HG03159 (cell line): ENCODE results near the gene KRTAP10-6.
"Not testable (repeated sequence)": the region's sequence is repeated elsewhere in the genome, so short reads cannot be mapped to it uniquely, and the experiment has no call there.

Experiments
- ATAC-seq: cut with Tn5 transposase; IDR thresholded peaks from one replicate; pipeline ENCODE4 v1.9.1; 2021; ENCODE audit warnings: mild to moderate bottlenecking, moderate library complexity; ENCODE audit not compliant: unreplicated experiment

The KRTAP10-6 gene

DNA sequence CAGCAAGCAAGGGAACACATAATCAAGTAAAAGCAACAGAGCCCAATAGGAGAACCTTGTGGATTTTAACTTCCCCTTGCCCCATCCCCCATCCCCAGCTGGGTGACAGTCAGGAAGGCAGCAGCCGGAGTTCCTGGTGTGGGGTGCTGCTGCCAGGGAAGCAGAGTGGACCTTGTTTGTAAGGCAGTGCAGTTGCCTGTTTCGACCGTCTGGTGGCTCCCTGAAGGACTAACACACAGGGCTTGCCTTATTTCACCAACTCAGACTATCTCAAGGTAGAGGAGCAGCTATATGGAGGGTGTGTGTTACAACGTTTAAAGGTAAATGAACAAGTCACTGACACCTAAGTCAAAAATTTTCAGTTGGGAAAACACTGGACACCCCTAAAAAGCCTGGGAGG, 26.2 kb upstream of the KRTAP10-6 start:
- no peak for ATAC-seq

DNA sequence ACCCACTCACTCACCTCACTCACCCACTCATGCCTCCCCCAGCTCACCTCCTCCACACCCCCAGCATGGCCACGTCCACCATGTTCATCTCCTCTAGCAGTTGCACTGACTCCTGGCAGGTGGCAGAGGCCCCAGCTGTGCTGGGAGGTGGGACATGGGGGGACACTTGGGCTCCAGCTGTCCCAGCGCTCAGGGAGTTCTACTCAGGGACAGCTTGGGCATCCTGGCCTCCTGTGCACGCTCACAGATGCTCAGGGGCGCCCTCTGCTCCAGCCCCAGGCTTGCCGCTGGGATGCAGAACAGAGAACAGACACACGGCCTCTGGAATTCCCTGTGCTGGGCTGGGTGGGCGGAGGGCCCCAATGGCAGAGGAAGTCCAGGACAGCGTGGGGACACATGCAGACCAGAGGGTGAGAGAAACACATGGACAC, 24.8 kb upstream of the KRTAP10-6 start:
- ATAC-seq = no peak

DNA sequence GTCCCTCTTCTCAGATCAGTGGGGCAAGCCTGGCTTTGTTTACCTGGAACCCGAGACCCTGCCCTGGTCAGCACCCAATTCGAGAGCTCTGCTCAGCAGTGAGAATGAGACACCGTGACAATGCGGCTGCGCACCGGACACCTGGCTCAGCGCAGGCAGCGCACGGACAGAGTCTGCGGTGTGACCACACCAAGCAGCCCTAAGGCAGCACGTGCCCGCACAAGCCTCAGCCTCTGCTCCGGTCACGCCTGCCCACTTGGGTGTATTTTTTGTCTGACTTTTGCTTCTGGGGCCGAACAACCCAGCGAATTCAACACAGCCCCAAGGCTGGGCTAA, 24.3 kb upstream of the KRTAP10-6 start:
- ATAC-seq = no peak

DNA sequence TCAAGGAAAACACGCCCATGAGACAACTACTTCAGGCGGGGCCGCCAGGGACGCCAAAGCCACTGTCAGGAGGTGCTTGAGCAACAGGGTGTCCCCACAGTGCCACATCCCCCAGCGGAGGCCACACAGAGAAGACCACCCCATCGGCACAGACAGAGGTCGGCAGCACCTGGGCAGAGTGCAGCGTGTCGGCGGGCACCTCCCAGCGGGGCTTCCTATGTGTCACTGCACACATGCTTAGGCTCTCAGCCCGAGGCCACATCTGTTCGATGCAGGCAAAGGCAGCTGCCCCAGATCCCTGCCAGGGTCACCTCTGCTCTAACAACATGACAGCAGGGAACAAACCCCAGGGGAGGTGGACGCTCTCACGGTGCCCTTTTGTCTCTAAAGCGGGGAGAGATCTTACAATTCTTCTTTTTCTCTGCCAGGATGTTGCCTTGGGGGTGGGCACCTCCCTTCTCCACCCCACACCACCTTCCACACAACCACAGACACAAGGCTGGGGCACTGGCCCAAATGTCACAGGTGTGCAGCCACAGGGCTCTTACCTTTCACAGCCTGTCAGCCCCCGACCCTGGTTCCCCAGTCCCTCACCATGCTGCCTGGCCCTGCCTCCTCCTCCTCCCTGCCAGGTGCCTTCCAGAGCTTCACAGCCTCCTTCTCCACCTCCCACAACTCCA, 23.7 kb upstream of the KRTAP10-6 start:
- no peak for ATAC-seq

DNA sequence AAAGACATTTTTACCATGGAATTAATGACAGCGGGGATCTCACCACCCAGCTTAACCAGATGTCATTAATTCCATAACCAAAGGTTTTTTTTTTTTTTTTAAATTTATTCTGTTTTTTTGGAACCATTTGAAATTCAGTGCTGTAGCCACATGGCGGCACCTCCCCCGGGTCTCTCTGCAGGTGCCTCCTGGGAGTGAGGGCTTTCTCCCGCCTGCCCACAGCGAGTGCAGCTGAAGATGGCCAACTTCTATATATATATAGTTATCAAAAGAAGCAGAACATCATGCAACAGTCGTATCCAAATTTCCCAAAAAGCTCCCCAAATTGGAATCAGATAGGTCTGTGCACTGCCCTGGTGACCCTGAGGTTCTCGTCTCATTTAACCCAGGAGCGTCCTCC, 23.2 kb upstream of the KRTAP10-6 start:
- no peak for ATAC-seq

DNA sequence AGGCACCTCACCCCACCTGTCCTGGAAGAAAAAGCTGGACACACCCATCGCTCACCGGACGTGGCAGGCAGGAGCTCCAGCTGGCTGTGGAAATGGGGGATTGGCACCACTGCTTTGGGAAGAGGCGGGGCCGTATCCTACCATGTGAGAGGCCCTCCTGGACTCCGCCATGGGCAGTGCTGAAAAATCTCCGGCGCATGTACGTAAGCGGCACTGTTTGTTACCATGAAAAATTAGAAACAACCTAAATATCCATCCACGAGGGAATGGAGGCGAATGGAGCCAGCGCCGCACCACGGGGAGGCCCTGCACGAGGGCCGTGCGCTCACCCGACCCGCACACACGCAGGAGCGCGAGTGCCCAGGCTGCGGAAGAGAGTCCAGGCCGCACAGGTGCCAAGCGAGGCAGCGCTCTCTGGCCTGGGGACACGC, 22.7 kb upstream of the KRTAP10-6 start:
- ATAC-seq = no peak

DNA sequence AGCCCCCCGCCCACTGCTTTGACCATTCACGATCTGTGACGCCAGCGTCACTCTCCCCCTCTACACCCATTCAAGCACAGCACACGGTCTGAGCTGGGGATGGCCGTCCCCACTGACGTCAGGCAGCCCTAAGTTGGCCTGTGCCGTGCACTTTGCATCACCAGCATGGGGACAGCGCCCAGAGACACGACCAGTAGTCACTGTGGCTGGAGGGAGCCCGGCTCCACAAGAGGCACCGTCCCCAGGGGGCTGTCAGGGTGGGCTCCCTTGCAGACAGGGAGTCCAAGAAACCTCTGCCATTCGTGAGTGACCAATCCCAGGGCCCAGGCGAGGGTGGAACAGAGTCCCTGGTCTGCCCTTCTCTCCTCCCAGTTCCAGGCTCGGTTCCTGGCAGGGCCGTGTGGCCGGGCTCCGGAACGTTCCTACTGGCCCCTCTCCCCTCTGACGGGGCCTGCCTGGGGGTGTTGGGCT, 21.9 kb upstream of the KRTAP10-6 start:
- no peak for ATAC-seq

DNA sequence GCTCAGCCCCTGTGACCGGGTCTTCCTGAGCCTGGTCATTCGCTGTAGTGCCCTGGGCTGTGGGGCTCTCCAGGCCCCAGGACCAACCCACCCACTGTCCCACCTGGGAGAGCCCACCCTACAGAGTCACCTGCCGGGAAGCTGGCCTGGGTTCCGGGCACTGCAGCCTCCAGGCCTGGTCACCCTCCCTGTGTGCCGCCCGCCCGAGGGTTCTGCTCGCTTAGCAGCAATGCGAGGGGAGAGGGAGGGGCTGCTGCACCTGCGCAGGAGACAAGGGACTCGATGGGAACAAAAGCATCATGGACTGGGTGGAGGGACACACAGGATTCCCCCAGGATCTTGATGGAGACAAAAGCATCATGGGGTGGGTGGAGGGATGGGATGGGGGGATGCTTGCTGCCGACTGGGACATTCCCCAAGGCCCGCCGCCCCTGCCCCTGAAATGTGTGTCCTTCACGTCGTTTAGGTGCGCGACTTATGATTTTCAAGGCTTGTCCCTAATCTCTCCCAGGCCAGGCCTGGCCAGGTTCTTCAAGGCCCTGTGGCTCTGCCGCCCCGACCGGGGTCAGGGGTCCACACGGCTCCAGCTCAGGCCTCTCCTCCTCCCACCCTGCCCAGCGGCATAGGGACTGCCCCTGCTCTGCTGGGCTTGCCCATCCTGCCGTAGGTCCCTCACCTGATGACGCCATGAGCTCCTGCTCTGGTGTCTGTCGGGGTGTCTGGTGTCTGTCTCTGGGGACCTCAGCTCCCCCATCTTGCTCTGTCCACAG, 21.3 kb upstream of the KRTAP10-6 start:
- no peak for ATAC-seq

DNA sequence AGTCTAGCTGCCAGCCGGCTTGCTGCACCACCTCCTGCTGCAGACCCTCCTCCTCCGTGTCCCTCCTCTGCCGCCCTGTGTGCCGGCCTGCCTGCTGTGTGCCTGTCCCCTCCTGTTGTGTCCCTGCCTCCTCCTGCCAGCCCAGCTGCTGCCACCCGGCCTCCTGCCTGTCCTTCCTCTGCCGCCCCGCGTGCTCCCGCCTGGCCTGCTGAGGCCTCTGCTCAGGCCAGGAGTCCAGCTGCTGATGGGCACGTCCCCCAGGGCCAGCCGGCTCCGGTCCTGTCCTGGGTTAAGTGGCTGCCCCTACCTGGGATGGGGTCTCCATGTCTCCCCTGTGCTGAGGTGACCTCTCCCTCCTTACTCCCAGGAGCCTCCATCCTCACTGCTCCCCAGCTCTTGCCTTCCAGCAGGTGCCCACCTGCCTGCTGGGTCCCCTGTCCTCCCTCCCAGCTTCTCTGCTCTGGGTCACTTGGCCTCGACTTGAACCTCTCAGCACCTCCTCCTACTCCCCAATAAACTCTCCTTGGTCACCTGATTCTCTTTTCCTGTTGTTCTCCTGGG, 20.4 kb upstream of the KRTAP10-6 start:
- no peak for ATAC-seq

DNA sequence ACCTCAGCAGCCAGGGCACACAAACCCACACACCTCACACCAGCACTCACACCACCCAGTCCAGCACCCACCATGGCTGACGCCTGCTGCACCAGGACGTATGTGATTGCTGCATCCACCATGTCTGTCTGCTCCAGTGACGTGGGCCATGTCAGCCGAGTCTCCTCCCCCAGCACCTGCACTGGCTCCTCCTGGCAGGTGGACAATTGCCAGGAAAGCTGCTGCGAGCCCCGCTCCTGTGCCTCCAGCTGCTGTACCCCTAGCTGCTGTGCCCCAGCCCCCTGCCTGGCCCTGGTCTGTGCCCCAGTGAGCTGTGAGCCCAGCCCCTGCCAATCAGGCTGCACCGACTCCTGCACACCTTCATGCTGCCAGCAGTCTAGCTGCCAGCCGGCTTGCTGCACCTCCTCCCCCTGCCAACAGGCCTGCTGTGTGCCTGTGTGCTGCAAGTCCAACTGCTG, 19.8 kb upstream of the KRTAP10-6 start, which contains the start of gene KRTAP10-8:
KRTAP10-8 (plus strand) TSS at position 51 of the 458 bp plus-strand sequence; CDS start at position 73, 22 bp downstream.
- ATAC-seq = no peak

DNA sequence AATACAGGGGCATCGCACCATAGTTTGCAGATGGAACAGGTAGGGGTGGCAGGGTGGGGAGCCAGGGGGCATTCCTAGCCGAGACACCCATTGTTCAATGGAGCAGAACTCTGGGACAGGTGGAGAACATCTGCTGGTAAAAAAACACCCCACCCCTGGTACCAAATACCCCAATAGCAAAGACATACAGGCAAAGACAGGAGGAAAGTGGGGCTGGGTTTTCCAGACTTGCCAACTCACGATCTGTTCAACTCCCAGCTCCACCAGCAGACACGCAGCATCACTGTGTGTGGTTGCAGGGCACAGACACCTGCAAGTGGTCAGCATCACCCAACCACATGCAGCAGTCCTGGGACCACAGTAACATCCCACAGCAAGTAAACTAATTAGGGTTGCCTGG, 19.2 kb upstream of the KRTAP10-6 start:
- no peak for ATAC-seq

DNA sequence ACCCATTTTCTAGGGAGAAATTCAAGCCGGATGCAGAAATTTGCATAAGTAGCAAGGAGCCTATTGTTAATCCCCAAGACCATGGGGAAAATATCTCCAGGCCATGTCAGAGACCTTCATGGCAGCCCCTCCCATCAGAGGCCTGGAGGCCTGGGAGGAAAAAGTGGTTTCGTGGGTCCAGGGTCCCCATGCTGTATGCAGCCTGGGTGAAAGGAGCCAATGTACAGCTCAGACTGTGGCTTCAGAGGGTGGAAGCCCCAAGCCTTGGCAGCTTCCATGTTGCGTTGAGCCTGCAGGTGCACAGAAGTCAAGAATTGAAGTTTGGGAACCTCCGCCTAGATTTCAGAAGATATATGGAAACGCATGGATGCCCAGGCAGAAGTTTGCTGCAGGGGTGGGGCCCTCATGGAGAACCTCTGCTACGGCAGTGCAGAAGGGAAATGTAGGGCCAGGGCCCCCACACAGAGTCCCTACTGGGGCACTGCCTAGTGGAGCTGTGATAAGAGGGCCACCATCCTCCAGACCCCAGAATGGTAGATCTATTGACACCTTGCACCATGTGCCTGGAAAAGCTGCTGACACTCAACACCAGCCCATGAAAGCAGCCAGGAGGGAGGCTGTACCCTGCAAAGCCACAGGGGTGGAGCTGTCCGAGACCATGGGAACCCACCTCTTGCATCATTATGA, 18.0 kb upstream of the KRTAP10-6 start:
- ATAC-seq = not testable (repeated sequence)

DNA sequence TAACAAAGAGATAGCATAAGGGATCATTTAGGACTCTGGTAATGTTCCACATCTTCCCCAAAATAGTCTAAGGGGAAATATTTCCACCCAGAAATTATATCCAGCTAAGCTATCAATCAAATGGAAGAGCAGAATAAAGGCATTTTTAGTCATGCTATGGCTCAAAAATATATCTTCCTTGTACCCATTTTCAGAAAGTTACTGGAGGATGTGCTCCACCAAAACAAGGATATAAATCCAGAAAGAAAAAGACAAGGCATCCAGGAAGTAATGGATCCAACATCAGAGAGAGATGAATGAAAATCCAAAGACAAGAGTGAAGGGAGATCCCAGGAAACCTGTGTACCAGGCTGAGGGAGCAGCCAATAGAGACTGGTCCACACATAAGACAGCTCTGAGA, 16.9 kb upstream of the KRTAP10-6 start:
- no peak for ATAC-seq

DNA sequence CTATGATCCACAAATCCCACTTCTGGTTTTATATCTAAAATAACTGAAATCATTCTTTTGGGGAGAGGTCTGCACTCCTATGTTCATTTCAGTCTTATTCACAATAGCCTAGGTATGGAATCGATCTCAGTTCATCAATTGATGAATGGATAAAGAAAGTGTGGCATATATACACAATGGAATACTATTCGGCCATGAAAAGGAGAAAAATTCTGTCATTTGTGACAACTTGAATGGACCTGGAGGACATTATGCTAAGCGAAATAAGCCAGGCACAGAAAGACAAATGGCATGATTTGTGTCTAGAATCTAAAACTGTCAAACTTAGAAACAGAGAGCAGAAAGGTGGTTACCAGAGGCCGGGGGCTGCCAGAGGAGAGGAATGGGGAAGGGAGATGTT, 14.2 kb upstream of the KRTAP10-6 start:
- ATAC-seq = no peak

DNA sequence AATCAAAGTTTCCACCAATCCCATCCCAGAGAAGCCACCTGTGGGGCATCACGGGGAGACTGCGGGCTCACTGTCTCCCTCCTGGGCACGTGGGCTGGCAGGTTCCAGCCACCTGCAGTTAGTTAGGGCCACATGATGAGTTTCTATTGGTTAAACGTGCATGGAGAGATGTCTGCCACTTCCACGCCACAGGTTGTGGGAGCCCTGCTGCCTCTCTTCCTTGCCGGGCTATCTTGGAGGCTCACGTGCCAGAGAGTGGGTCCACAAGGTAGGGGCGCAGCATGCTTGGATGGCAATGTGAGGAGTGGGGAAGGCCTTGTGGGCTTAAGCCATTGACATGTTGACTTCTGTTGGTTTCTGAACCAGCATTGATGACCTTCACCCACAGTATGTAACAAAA, 11.6 kb upstream of the KRTAP10-6 start:
- no peak for ATAC-seq

DNA sequence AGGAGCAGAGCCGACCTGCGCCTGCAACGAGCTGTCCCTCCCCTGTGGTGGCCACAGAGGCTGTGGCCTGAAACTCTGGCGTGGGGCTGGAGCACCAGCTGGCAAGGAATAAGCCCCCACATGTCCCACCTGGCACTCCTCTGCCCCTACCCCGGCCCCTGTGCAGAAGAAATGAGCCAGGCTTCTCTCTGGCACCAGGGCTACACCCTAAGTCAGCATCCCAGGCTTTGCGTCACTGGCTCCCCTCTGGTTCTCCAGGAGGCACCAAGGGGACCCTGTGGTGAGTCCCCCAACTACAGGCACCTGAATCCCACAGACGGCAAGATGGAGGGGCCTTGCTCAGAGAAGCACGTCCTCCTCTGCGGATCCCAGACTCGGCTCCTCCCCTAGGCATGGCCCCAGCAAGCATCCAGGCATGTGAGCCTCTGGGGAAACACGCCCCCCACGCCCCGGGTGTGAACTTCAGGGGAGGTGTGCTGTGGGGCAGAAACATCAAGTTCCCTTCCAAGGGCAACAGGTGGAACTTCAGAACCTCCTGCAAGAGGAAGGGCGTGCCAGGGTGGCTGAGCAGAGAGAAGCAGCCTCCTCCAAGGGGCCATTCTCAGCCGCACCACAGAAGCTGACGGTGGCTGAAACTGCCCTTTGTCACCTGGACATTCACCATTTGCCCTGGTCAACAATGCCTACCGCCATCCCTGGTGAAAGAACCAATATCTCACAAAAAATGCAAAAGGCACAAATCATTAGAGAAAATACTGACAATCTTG, 11.0 kb upstream of the KRTAP10-6 start:
- ATAC-seq = no peak

DNA sequence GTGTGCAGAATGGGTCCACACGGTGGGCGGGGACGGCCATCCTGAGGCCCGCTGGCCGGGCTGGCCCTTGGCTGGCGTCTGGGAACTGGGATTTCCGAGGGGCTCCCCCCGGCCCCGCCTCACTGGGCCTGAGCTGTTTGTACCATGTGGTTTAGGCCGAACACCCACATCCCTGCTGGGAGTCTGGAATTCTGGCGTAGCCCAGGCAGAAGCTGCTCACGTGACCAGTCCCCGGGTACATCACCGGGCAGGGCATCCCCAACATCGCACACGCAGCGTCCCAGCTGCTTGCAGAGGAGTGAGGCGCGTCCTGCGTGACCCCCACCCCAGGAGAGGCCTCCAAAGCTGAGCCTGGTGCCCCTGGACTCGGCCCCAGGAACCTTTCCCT, 10.2 kb upstream of the KRTAP10-6 start:
- no peak for ATAC-seq

DNA sequence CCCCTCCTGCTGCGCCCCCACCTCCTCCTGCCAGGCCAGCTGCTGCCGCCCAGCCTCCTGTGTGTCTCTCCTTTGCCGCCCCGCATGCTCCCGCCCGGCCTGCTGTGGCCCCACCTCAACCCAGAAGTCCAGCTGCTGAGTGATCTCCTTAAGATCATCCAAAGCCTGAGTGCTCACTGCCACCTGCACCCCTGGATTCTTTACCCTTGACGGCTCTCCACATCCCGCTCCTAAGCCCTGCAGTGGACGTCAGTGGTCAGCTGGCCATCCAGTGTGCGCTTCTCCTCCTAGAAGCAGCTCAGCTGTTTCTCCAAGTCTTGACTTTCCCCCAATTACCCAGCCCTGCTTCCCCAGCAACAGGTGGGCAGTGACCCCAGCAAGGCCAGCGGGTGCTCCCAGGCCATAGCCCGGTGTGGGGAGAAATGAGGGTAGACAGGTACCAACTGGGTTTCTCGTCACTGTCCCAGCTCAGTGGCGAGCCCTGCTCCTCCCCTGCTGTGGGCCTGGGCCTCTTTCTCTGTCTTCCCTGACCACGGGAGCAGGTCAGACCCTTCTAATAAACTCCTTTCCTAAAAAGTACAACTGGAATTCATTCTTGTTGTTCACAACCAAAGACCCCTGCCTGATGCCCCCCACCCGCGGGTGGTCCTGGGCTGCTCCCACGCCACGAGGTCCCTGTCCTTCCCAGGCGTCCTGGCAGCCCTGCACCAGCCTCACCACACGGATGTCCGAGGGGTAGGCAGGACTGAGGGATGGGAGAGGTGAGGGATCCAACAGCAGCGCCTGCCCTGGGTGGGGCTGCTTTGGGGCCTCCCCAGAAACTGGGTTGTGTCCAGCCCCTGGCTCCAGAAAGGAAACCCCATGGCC, 9.5 kb upstream of the KRTAP10-6 start:
- ATAC-seq = no peak

DNA sequence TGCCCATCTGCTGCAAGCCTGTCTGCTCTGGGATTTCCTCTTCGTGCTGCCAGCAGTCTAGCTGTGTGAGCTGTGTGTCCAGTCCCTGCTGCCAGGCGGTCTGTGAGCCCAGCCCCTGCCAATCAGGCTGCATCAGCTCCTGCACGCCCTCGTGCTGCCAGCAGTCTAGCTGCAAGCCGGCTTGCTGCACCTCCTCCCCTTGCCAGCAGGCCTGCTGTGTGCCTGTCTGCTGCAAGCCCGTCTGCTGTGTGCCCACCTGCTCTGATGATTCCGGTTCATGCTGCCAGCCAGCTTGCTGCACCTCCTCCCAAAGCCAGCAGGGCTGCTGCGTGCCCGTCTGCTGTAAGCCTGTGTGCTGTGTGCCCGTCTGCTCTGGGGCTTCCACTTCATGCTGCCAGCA, 8.8 kb upstream of the KRTAP10-6 start:
- not testable (repeated sequence) for ATAC-seq
